OCI-LY1 (cell line): ENCODE results near the gene CT45A8.
"Not testable (repeated sequence)": the region's sequence is repeated elsewhere in the genome, so short reads cannot be mapped to it uniquely, and the experiment has no call there.

Experiments
- H2AFZ ChIP-seq: fragments of 200-600 bp; sonication (generic), shearing (Covaris generic); 2 replicates; pipeline ENCODE4 v1.6.0; 2014; ENCODE audit warnings: antibody characterized with exemption, mild to moderate bottlenecking, low read length
- H3F3A ChIP-seq: fragments of 200-600 bp; sonication (generic), shearing (Covaris generic); 2 replicates; pipeline ENCODE4 v1.6.0; 2014; ENCODE audit warnings: mild to moderate bottlenecking, antibody characterized with exemption, low read length, moderate library complexity; ENCODE audit not compliant: insufficient read depth
- H3K27ac ChIP-seq: fragments of 200-600 bp; sonication (generic); 2 replicates; pipeline ENCODE4 v1.5.1; 2014; ENCODE audit warnings: low read length, mixed run types, mild to moderate bottlenecking, low read depth; ENCODE audit not compliant: poor library complexity, severe bottlenecking
- H3K27me3 ChIP-seq: fragments of 200-600 bp; sonication (generic); 2 replicates; pipeline ENCODE4 v1.6.0; 2014; ENCODE audit warnings: antibody characterized with exemption, mild to moderate bottlenecking, low read length, moderate library complexity; ENCODE audit not compliant: insufficient read depth
- H3K36me3 ChIP-seq: fragments of 200-600 bp; sonication (generic); 2 replicates; pipeline ENCODE4 v1.6.1; 2014; ENCODE audit warnings: mild to moderate bottlenecking, antibody characterized with exemption, low read length, moderate library complexity, mixed read lengths; ENCODE audit not compliant: insufficient read depth
- H3K4me1 ChIP-seq: fragments of 200-600 bp; sonication (generic); 2 replicates; pipeline ENCODE4 v1.5.1; 2014; ENCODE audit warnings: mild to moderate bottlenecking, low read length, moderate library complexity; ENCODE audit not compliant: insufficient read depth, severe bottlenecking
- H3K4me2 ChIP-seq: fragments of 200-600 bp; sonication (generic), shearing (Covaris generic); 2 replicates; pipeline ENCODE4 v1.6.1; 2014; ENCODE audit warnings: low read length
- H3K4me3 ChIP-seq: fragments of 200-600 bp; sonication (generic); 2 replicates; pipeline ENCODE4 v1.5.1; 2014; ENCODE audit warnings: low read length, low read depth, mild to moderate bottlenecking, mixed read lengths; ENCODE audit not compliant: poor library complexity, severe bottlenecking
- H3K79me2 ChIP-seq: fragments of 200-600 bp; shearing (Covaris generic); 2 replicates; pipeline ENCODE4 v1.6.1; 2016; ENCODE audit warnings: mixed run types, low read length, mixed read lengths; ENCODE audit not compliant: insufficient read depth
- H3K9ac ChIP-seq: fragments of 200-600 bp; sonication (generic), shearing (Covaris generic); 2 replicates; pipeline ENCODE4 v1.6.1; 2014; ENCODE audit warnings: mild to moderate bottlenecking, low read length, mixed read lengths
- H3K9me2 ChIP-seq: fragments of 200-600 bp; sonication (generic), shearing (Covaris generic); 2 replicates; pipeline ENCODE4 v1.6.1; 2014; ENCODE audit warnings: low read depth, mild to moderate bottlenecking, low read length, mixed read lengths
- H3K9me3 ChIP-seq: fragments of 200-600 bp; shearing (Covaris generic); 2 replicates; pipeline ENCODE4 v1.6.1; 2014; ENCODE audit warnings: low read length, mixed read lengths
- H4K20me1 ChIP-seq: fragments of 200-600 bp; sonication (generic), shearing (Covaris generic); 2 replicates; pipeline ENCODE4 v1.6.0; 2016; ENCODE audit warnings: mild to moderate bottlenecking, low read length; ENCODE audit not compliant: insufficient read depth

CT45A8 gene

DNA sequence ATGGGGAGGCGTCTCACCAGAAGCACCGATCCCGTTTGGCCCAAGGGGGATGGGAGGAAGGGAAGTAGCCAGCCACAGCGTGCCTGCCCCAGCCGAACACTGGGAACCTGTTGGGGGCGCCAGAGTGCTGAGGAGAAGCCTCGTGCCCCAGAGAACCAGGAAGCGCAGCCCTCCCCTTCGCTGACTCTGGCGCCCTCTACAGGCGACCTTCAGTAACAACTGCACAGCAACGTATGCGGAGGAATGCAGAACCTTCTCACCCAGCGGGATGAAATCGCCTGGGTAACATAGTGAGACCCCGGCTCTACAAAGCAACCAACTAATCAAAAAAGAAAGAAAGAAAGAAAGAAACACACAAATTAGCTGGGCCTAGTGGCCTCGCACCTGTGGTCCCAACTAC lies 34.4 kb downstream of the CT45A8 start, which contains the start of gene CT45A2:
Gene CT45A2 (minus strand): TSS at position 101 of the 400 bp plus-strand sequence. CDS start 3,747 bp downstream, outside the sequence.
- H3K27me3 ChIP-seq, H3K9ac ChIP-seq, H3K4me2 ChIP-seq, H3K9me2 ChIP-seq, H3K4me3 ChIP-seq, H3K9me3 ChIP-seq, H3K79me2 ChIP-seq, H3F3A ChIP-seq, H4K20me1 ChIP-seq, H3K4me1 ChIP-seq, H3K27ac ChIP-seq, H2AFZ ChIP-seq, H3K36me3 ChIP-seq: not testable (repeated sequence)

DNA sequence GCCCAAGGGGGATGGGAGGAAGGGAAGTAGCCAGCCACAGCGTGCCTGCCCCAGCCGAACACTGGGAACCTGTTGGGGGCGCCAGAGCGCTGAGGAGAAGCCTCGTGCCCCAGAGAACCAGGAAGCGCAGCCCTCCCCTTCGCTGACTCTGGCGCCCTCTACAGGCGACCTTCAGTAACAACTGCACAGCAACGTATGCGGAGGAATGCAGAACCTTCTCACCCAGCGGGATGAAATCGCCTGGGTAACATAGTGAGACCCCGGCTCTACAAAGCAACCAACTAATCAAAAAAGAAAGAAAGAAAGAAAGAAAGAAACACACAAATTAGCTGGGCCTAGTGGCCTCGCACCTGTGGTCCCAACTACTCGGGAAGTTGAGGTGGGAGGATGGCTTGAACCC lies 51.7 kb downstream of the CT45A8 start, which contains the start of gene CT45A6:
Gene CT45A6 (minus strand): TSS at position 101 of the 400 bp plus-strand sequence. CDS start 3,794 bp downstream, outside the sequence.
- H3K27me3 ChIP-seq, H3K4me2 ChIP-seq, H3K36me3 ChIP-seq, H3K9me3 ChIP-seq, H3K79me2 ChIP-seq, H3K4me1 ChIP-seq, H3K27ac ChIP-seq, H4K20me1 ChIP-seq, H3F3A ChIP-seq, H3K4me3 ChIP-seq, H3K9me2 ChIP-seq, H3K9ac ChIP-seq, H2AFZ ChIP-seq: not testable (repeated sequence)
